ENCODE measurements around the gene CFLAR. TPM values are rescaled to one million over a fixed set of nuclear protein-coding genes. Genes with fewer than 3 reads are reported as not detected.
A peak's percentile ranks its signal among the peaks of the same experiment; 100 is the strongest.

CFLAR gene
- total RNA-seq, 1 experiment from 2014 or later = 75.4 TPM

GRCh38 chr2:201111096-201111495 lies 4.9 kb upstream of the CFLAR start:
- Histone ChIP-seq H3K27me3 (ENCODE audit: insufficient read depth, low read depth) (no peaks in the 10 kb centered on the region), H3K79me2 (ENCODE audit: low read depth) (peaks cover 6% of the 10 kb centered on the region; the same call in 1 of the 2 replicates), H3K9me3 (ENCODE audit: insufficient read depth, low read depth) (no peaks in the 10 kb centered on the region), H4K20me1 (ENCODE audit: insufficient read depth) (no peaks in the 10 kb centered on the region), H3K4me3 (no peak overlapping the region), H3K27ac (no peak overlapping the region), H3K9me2 (ENCODE audit: insufficient read depth) (no peaks in the 10 kb centered on the region), H2AFZ (no peak overlapping the region), H3K4me1 (replicated peaks; ENCODE audit: insufficient read depth) (peaks cover 14% of the 10 kb centered on the region; the same call in 1 of the 2 replicates), H3F3A (ENCODE audit: insufficient read depth, low read depth) (peaks cover 14% of the 10 kb centered on the region), H3K4me2 (no peak overlapping the region), H3K36me3 (ENCODE audit: low read depth) (no peaks in the 10 kb centered on the region)
- intact Hi-C loops (cut with micrococcal nuclease; ENCODE audit: unreplicated experiment) = no loop called here
- ChIA-PET CTCF (interaction anchor here (0.6 kb wide), 1 partner anchor 41 kb away, joined by 4 read pairs; no protein-coding TSS in a partner anchor), POLR2A (ENCODE audit: unreplicated experiment) (interaction anchor here (0.7 kb wide), 1 partner anchor 119 kb away, joined by 3 read pairs; no protein-coding TSS in a partner anchor)
- BruUV-seq (replicated peaks) = no TSS peak
- no peak for TF ChIP-seq CTCF (conservative IDR thresholded peaks at IDR 0.05)
- TF ChIP-seq EZH2 (IDR thresholded peaks at IDR 0.05; ENCODE audit: low read depth) = no peak
- DNase-seq = no peak

GRCh38 chr2:201114350-201114749 lies 1.6 kb upstream of the CFLAR start:
- Histone ChIP-seq H4K20me1 (ENCODE audit: insufficient read depth) (no peaks in the 10 kb centered on the region), H3F3A (ENCODE audit: insufficient read depth, low read depth) (peaks cover 46% of the 10 kb centered on the region), H3K9me2 (ENCODE audit: insufficient read depth) (no peaks in the 10 kb centered on the region), H3K4me1 (replicated peaks; ENCODE audit: insufficient read depth) (peaks cover 26% of the 10 kb centered on the region), H3K36me3 (ENCODE audit: low read depth) (no peaks in the 10 kb centered on the region), H3K27me3 (ENCODE audit: insufficient read depth, low read depth) (no peaks in the 10 kb centered on the region), H3K9me3 (ENCODE audit: insufficient read depth, low read depth) (no peaks in the 10 kb centered on the region), H3K27ac (no peak overlapping the region), H2AFZ (no peak overlapping the region), H3K79me2 (ENCODE audit: low read depth) (peaks cover 23% of the 10 kb centered on the region), H3K4me3 (peak overlapping the region; percentile 68; the same call in 1 of the 2 replicates), H3K4me2 (peak overlapping the region; percentile 89)
- BruUV-seq (replicated peaks) = no TSS peak
- no peak for DNase-seq
- intact Hi-C loops (cut with micrococcal nuclease; ENCODE audit: unreplicated experiment) = no loop called here
- TF ChIP-seq EZH2 (IDR thresholded peaks at IDR 0.05; ENCODE audit: low read depth) = no peak
- TF ChIP-seq CTCF (conservative IDR thresholded peaks at IDR 0.05) = no peak
- CTCF ChIA-PET = interaction anchor here (0.7 to 1.1 kb wide), 2 partner anchors 18 to 44 kb away, joined by 3 to 6 read pairs; no protein-coding TSS in a partner anchor
- POLR2A ChIA-PET (ENCODE audit: unreplicated experiment) = no interaction called here

- H3K27ac ChIP-seq = peak overlapping the region; percentile 100
- no peaks in the 10 kb centered on the region for H3K36me3 ChIP-seq (ENCODE audit: low read depth)
- H2AFZ ChIP-seq = no peak overlapping the region
- POLR2A ChIA-PET (ENCODE audit: unreplicated experiment) = interaction anchor here (0.7 kb wide), 1 partner anchor 13 kb away, joined by 5 read pairs; no protein-coding TSS in a partner anchor
- no peaks in the 10 kb centered on the region for H3K9me2 ChIP-seq (ENCODE audit: insufficient read depth)
- H3K79me2 ChIP-seq (ENCODE audit: low read depth) = peaks cover 28% of the 10 kb centered on the region
- H3K9me3 ChIP-seq (ENCODE audit: insufficient read depth, low read depth) = no peaks in the 10 kb centered on the region
- peaks cover 30% of the 10 kb centered on the region for H3K4me1 ChIP-seq (replicated peaks; ENCODE audit: insufficient read depth)
- peak overlapping the region; percentile 68; the same call in 1 of the 2 replicates for H3K4me3 ChIP-seq
- CTCF ChIA-PET = interaction anchor here (0.7 to 1.1 kb wide), 2 partner anchors 17 to 44 kb away, joined by 3 to 6 read pairs; no protein-coding TSS in a partner anchor
- no peak for TF ChIP-seq CTCF (conservative IDR thresholded peaks at IDR 0.05)
- no peak for TF ChIP-seq EZH2 (IDR thresholded peaks at IDR 0.05; ENCODE audit: low read depth)
- no peaks in the 10 kb centered on the region for H3K27me3 ChIP-seq (ENCODE audit: insufficient read depth, low read depth)
- H3F3A ChIP-seq (ENCODE audit: insufficient read depth, low read depth) = peaks cover 46% of the 10 kb centered on the region
- peak overlapping the region; percentile 89 for H3K4me2 ChIP-seq
- H4K20me1 ChIP-seq (ENCODE audit: insufficient read depth) = no peaks in the 10 kb centered on the region
- intact Hi-C loops (cut with micrococcal nuclease; ENCODE audit: unreplicated experiment) = loop anchor here (5.0 kb wide), 2 partner anchors 43 to 153 kb away; partner anchors contain the start of genes HYCC2, NDUFB3 and ORC2
- no peak for DNase-seq
- BruUV-seq (replicated peaks) = no TSS peak
Measured at GRCh38 chr2:201114846-201115245, 1.1 kb upstream of the CFLAR start.

All from PC-9 (cell line).